ENCODE data around the gene ST8SIA4.
A peak's percentile ranks its signal among the peaks of the same experiment; 100 is the strongest.

Gene ST8SIA4

GRCh38 chr5:100832252-100833230, 70.5 kb downstream of the ST8SIA4 start:
- DNase-seq (ENCODE audit: low read depth in 2 of 3, low spot score in 1 of 3) = no peak

GRCh38 chr5:100828898-100829356, 74.2 kb downstream of the ST8SIA4 start:
- DNase-seq (ENCODE audit: low read depth in 2 of 3, low spot score in 1 of 3) = no peak

- peak in 1 of 3 donors; percentile 13 for DNase-seq (ENCODE audit: low read depth in 2 of 3, low spot score in 1 of 3)
Observed at GRCh38 chr5:100828071-100828897, 74.8 kb downstream of the ST8SIA4 start.

- DNase-seq (ENCODE audit: low read depth in 2 of 3, low spot score in 1 of 3) = no peak
Observed at GRCh38 chr5:100827481-100827889, 75.6 kb downstream of the ST8SIA4 start.

GRCh38 chr5:100826133-100826532, 76.9 kb downstream of the ST8SIA4 start:
- DNase-seq (ENCODE audit: low read depth in 2 of 3, low spot score in 1 of 3) = no peak

GRCh38 chr5:100824635-100825034, 78.4 kb downstream of the ST8SIA4 start:
- DNase-seq (ENCODE audit: low read depth in 2 of 3, low spot score in 1 of 3) = no peak

GRCh38 chr5:100823812-100824211, 79.3 kb downstream of the ST8SIA4 start:
- no peak for DNase-seq (ENCODE audit: low read depth in 2 of 3, low spot score in 1 of 3)

GRCh38 chr5:100821751-100822150, 81.3 kb downstream of the ST8SIA4 start:
- no peak for DNase-seq (ENCODE audit: low read depth in 2 of 3, low spot score in 1 of 3)

- DNase-seq (ENCODE audit: low read depth in 2 of 3, low spot score in 1 of 3) = no peak
Observed at GRCh38 chr5:100818340-100818739, 84.7 kb downstream of the ST8SIA4 start.

GRCh38 chr5:100803397-100803796, 99.7 kb downstream of the ST8SIA4 start:
- DNase-seq (ENCODE audit: low read depth in 2 of 3, low spot score in 1 of 3) = no peak

GRCh38 chr5:100802208-100802607, 100.9 kb downstream of the ST8SIA4 start:
- no peak for DNase-seq (ENCODE audit: low read depth in 2 of 3, low spot score in 1 of 3)

- no peak for DNase-seq (ENCODE audit: low read depth in 2 of 3, low spot score in 1 of 3)
Observed at GRCh38 chr5:100800562-100800961, 102.5 kb downstream of the ST8SIA4 start.

- no peak for DNase-seq (ENCODE audit: low read depth in 2 of 3, low spot score in 1 of 3)
Observed at GRCh38 chr5:100799166-100799565, 103.9 kb downstream of the ST8SIA4 start.

GRCh38 chr5:100797861-100798260, 105.2 kb downstream of the ST8SIA4 start:
- DNase-seq (ENCODE audit: low read depth in 2 of 3, low spot score in 1 of 3) = no peak

- DNase-seq (ENCODE audit: low read depth in 2 of 3, low spot score in 1 of 3) = no peak
Observed at GRCh38 chr5:100796851-100797250, 106.2 kb downstream of the ST8SIA4 start.

GRCh38 chr5:100794844-100795243, 108.2 kb downstream of the ST8SIA4 start:
- DNase-seq (ENCODE audit: low read depth in 2 of 3, low spot score in 1 of 3) = no peak

GRCh38 chr5:100794218-100794617, 108.9 kb downstream of the ST8SIA4 start:
- DNase-seq (ENCODE audit: low read depth in 2 of 3, low spot score in 1 of 3) = no peak

GRCh38 chr5:100792781-100793180, 110.3 kb downstream of the ST8SIA4 start:
- no peak for DNase-seq (ENCODE audit: low read depth in 2 of 3, low spot score in 1 of 3)

GRCh38 chr5:100791391-100791790, 111.7 kb downstream of the ST8SIA4 start:
- no peak for DNase-seq (ENCODE audit: low read depth in 2 of 3, low spot score in 1 of 3)

- DNase-seq (ENCODE audit: low read depth in 2 of 3, low spot score in 1 of 3) = no peak
Observed at GRCh38 chr5:100790951-100791350, 112.1 kb downstream of the ST8SIA4 start.

- no peak for DNase-seq (ENCODE audit: low read depth in 2 of 3, low spot score in 1 of 3)
Observed at GRCh38 chr5:100790170-100790665, 112.9 kb downstream of the ST8SIA4 start.

GRCh38 chr5:100789694-100790093, 113.4 kb downstream of the ST8SIA4 start:
- no peak for DNase-seq (ENCODE audit: low read depth in 2 of 3, low spot score in 1 of 3)

Data from stimulated activated CD4-positive, alpha-beta T cell treated with anti-CD3 and anti-CD28 coated beads, Interleukin-12 subunit alpha, Interleukin-12 subunit beta, amount 100 ng/mL, for 48 hours (primary cell).